AG04449 (cell line): ENCODE measurements around the gene ADRA2C.

Experiments used
- CTCF ChIA-PET: fragments of 350-600 bp; formaldehyde crosslinking; extraction: SDS; loops from one replicate; lab custom pipeline; 2021; ENCODE audit warnings: antibody characterized with exemption; lab: Yijun Ruan, JAX
- POLR2A ChIA-PET: fragments of 400-600, 350-600 bp; formaldehyde crosslinking; extraction: SDS; loops from one replicate; lab custom pipeline; 2020; ENCODE audit warnings: antibody characterized with exemption, inconsistent platforms; lab: Yijun Ruan, JAX
- DNase-seq: peaks from one replicate; pipeline ENCODE4 v3.0.0-alpha.2; 2010; ENCODE audit warnings: low read depth, low spot score
- H3K4me3 ChIP-seq: 2 replicates; pipeline ENCODE4 v1.5.1; 2011; ENCODE audit warnings: low read depth, mild to moderate bottlenecking, control low read depth, low read length
- CTCF ChIP-seq: IDR thresholded peaks from one replicate; pipeline ENCODE4 v1.5.1; 2011; ENCODE audit warnings: mild to moderate bottlenecking, moderate library complexity, low read length, control low read depth, inconsistent platforms; ENCODE audit not compliant: insufficient read depth; ENCODE audit errors: missing control alignments

Gene ADRA2C

GRCh38 chr4:3807822-3808496, 41.8 kb downstream of the ADRA2C start:
- H3K4me3 ChIP-seq: no peak overlapping the region
- no peak for DNase-seq
- POLR2A ChIA-PET: no interaction called here
- CTCF ChIA-PET: interaction anchor here (0.6 kb wide), 1 partner anchor 58 kb away, joined by 3 read pairs; no protein-coding TSS in a partner anchor
- TF ChIP-seq CTCF: no peak

GRCh38 chr4:3808597-3808996, 42.4 kb downstream of the ADRA2C start:
- TF ChIP-seq CTCF: no peak
- DNase-seq: no peak
- no peak overlapping the region for H3K4me3 ChIP-seq
- CTCF ChIA-PET: no interaction called here
- POLR2A ChIA-PET: no interaction called here

- no peak for TF ChIP-seq CTCF
- DNase-seq: no peak
- no peak overlapping the region for H3K4me3 ChIP-seq
- ChIA-PET POLR2A (no interaction called here), CTCF (no interaction called here)
Measured at GRCh38 chr4:3809028-3809427, 42.8 kb downstream of the ADRA2C start.

DNA sequence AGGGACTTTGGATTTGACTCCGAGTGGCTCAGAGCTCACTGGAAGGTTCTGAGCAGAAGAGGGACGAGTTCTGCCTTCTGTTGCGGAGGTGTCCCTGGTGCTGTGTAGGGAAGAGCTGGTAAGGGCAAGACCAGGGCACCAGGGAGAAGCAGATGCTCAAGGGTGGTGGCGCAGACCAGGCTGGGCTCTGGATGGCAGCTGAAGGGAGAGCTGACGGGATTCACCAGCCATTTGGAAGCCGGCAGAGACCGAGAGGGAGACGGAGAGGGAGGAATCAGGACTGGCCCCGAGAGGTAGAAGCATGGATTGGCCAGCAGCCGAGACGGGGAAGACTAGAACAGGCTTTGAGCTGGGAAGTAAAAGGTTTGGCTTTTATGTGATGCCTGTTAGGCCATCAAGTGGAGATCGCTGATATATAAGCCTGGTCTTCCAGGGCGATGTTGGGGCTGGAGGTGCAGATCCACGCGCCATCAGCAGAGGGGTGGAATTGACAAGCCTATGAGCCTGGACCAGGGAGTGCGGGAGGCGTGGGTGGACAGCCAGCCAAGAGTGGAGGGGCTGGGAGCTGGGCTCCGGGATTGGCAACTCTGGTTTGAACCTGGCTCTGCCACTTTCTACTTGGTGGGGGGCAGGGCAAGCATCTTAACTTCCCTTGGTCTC, 43.4 kb downstream of the ADRA2C start:
- CTCF ChIA-PET: no interaction called here
- H3K4me3 ChIP-seq: no peak overlapping the region
- no peak for DNase-seq
- no peak for TF ChIP-seq CTCF
- POLR2A ChIA-PET: no interaction called here

DNA sequence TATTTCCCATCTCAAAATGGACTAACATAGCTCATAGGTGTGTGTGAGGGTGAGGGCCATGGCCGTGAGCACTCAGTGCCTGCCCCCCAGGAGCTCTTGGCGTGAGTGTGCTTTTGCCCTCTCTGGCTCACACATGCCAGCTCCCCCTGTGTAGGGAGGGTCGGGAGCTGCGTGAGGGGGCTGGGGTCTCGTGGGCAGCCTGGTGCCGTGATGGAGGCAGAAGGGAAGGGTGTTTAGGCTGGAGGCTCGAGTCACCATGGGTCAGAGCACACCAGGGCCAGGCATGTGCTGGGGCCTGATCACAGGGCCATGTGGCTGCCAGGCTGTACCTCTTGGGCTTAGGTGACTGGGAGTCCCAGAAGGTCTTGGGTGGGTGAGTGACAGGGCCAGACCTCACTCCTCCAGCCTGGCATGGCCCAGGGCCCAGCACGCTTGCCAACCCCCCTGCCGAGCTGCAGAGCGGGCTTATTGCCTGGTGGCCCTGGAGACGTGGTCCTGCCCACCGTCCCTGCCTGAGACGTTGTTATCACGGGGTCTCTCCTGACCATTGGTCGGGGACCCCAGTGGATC, 44.0 kb downstream of the ADRA2C start:
- no peak for TF ChIP-seq CTCF
- DNase-seq: no peak
- CTCF ChIA-PET: no interaction called here
- no peak overlapping the region for H3K4me3 ChIP-seq
- POLR2A ChIA-PET: no interaction called here

DNA sequence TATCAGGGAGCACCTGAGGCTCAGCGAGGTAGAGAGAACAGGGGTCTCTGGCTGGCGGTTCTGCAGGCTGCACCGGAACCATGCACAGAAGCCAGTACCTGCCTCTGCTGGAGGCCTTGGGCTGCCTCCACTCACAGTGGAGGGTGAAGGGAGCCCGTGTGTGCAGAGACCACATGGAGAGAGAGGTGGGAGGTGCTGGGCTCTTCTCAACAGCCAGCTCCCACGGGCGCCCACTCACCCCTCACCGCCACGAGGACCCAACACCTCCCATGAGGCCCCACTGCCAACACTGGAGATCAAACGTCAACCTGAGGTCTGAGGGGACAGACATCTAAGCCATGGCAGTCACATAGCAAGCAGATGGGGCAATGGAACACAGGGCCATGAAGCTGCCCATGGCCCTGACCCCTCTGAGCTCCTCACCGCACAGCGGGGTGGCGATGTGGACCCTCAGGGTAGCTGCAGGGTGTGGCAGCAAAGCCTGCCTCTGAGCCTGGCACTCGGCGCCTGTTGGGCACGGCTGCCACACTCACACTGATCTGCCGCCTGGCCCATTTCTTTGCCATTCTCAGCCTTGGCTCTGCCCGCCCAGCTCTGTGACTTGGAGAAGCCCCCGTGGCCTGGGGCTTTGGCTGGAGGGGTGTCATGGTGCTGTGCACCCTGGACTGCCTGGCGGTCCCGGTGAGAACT, 44.8 kb downstream of the ADRA2C start:
- H3K4me3 ChIP-seq: no peak overlapping the region
- TF ChIP-seq CTCF: no peak
- POLR2A ChIA-PET: no interaction called here
- CTCF ChIA-PET: no interaction called here
- DNase-seq: no peak
